Loucy (cell line): ENCODE data around the gene TECPR2.

Source experiments
- EZH2phosphoT487 ChIP-seq: fragments of 200-600 bp; IDR thresholded peaks from 2 replicates; pipeline ENCODE4 v1.6.1; 2018; ENCODE audit warnings: antibody characterized with exemption, mild to moderate bottlenecking, moderate library complexity, borderline replicate concordance
- TF ChIP-seq, protein P1 (sequence below): fragments of 200-600 bp; sonication (generic); conservative IDR thresholded peaks from 2 replicates; pipeline ENCODE4 v1.5.1; 2014; ENCODE audit warnings: mild to moderate bottlenecking, antibody characterized with exemption, low read length

DNA sequence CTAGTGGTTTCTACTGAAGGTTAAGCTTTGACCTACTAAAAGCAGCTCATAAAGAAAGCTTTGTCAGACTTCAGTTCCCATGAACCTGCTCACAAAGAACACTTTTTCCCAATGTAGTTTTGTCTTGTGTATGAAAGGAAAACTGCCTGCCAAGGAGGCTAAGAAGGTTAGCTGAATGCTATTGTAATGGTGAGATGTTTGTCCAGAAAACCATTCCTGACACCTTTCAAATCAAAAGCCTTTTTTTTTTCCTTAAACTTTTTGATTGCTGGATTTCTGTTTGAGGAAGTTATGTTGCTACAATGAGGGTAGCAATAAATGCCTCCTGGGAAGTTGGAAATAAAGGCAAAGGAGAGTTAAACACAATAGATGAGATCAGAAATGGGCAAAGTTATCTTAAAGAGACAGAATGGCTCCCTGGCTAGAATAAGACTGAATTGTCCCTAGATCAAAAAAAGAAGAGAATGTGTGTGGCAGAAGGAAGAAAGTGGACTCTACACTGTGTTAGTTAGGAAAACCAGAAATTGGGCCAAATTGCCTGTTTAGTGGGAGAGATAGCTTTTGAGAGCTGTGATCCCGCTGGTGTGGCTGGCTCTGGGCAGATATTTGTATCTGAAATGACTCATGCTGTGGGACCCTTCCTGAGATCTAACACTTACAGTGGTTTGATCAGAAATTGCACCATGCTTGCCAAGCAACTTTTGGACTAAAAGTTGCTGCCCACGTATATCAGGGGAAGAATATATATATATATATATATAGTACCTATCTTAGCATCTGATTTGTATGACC lies 27.5 kb downstream of the TECPR2 start:
- TF ChIP-seq, protein P1, sequence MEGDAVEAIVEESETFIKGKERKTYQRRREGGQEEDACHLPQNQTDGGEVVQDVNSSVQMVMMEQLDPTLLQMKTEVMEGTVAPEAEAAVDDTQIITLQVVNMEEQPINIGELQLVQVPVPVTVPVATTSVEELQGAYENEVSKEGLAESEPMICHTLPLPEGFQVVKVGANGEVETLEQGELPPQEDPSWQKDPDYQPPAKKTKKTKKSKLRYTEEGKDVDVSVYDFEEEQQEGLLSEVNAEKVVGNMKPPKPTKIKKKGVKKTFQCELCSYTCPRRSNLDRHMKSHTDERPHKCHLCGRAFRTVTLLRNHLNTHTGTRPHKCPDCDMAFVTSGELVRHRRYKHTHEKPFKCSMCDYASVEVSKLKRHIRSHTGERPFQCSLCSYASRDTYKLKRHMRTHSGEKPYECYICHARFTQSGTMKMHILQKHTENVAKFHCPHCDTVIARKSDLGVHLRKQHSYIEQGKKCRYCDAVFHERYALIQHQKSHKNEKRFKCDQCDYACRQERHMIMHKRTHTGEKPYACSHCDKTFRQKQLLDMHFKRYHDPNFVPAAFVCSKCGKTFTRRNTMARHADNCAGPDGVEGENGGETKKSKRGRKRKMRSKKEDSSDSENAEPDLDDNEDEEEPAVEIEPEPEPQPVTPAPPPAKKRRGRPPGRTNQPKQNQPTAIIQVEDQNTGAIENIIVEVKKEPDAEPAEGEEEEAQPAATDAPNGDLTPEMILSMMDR: no peak
- TF ChIP-seq EZH2phosphoT487: no peak
